ENCODE results near the gene LYZL1.
"Not testable (repeated sequence)": the region's sequence is repeated elsewhere in the genome, so short reads cannot be mapped to it uniquely, and the experiment has no call there.

The LYZL1 gene

GRCh38 chr10:29326299-29326698 is 37.4 kb downstream of the LYZL1 start:
- FAIRE-seq (no peak), DNase-seq (ENCODE audit: insufficient read length) (no peak)
- no peak for TF ChIP-seq POLR2AphosphoS5 (IDR thresholded peaks at IDR 0.05; ENCODE audit: low read depth, low read length)
- TF ChIP-seq TAF1 (IDR thresholded peaks at IDR 0.05; ENCODE audit: borderline replicate concordance, low read depth, low read length) = no peak

- FAIRE-seq = no peak
- DNase-seq (ENCODE audit: insufficient read length) = no peak
- TF ChIP-seq TAF1 (IDR thresholded peaks at IDR 0.05; ENCODE audit: borderline replicate concordance, low read depth, low read length) = no peak
- TF ChIP-seq POLR2A (IDR thresholded peaks at IDR 0.05; ENCODE audit: low read depth, low read length) = no peak
- TF ChIP-seq POLR2AphosphoS5 (IDR thresholded peaks at IDR 0.05; ENCODE audit: low read depth, low read length) = no peak
Observed at GRCh38 chr10:29326886-29327745, 38.2 kb downstream of the LYZL1 start.

- DNase-seq (ENCODE audit: insufficient read length) (no peak), FAIRE-seq (no peak)
- TF ChIP-seq TAF1 (IDR thresholded peaks at IDR 0.05; ENCODE audit: borderline replicate concordance, low read depth, low read length) (no peak), POLR2AphosphoS5 (IDR thresholded peaks at IDR 0.05; ENCODE audit: low read depth, low read length) (no peak), POLR2A (IDR thresholded peaks at IDR 0.05; ENCODE audit: low read depth, low read length) (no peak)
Observed at GRCh38 chr10:29327746-29328102, 38.9 kb downstream of the LYZL1 start.

GRCh38 chr10:29328983-29329382 is 40.1 kb downstream of the LYZL1 start:
- DNase-seq (ENCODE audit: insufficient read length) (no peak), FAIRE-seq (no peak)
- TF ChIP-seq POLR2AphosphoS5 (IDR thresholded peaks at IDR 0.05; ENCODE audit: low read depth, low read length) (no peak), TAF1 (IDR thresholded peaks at IDR 0.05; ENCODE audit: borderline replicate concordance, low read depth, low read length) (no peak), POLR2A (IDR thresholded peaks at IDR 0.05; ENCODE audit: low read depth, low read length) (no peak)

GRCh38 chr10:29329420-29329819 is 40.5 kb downstream of the LYZL1 start:
- DNase-seq (ENCODE audit: insufficient read length) (no peak), FAIRE-seq (no peak)
- TF ChIP-seq POLR2A (IDR thresholded peaks at IDR 0.05; ENCODE audit: low read depth, low read length) = no peak
- no peak for TF ChIP-seq TAF1 (IDR thresholded peaks at IDR 0.05; ENCODE audit: borderline replicate concordance, low read depth, low read length)
- no peak for TF ChIP-seq POLR2AphosphoS5 (IDR thresholded peaks at IDR 0.05; ENCODE audit: low read depth, low read length)

- no peak for TF ChIP-seq POLR2AphosphoS5 (IDR thresholded peaks at IDR 0.05; ENCODE audit: low read depth, low read length)
- no peak for TF ChIP-seq TAF1 (IDR thresholded peaks at IDR 0.05; ENCODE audit: borderline replicate concordance, low read depth, low read length)
- TF ChIP-seq POLR2A (IDR thresholded peaks at IDR 0.05; ENCODE audit: low read depth, low read length) = no peak
- FAIRE-seq = no peak
- no peak for DNase-seq (ENCODE audit: insufficient read length)
Observed at GRCh38 chr10:29332061-29332760, 43.3 kb downstream of the LYZL1 start.

GRCh38 chr10:29332761-29333148 is 43.9 kb downstream of the LYZL1 start:
- FAIRE-seq (no peak), DNase-seq (ENCODE audit: insufficient read length) (no peak)
- TF ChIP-seq POLR2AphosphoS5 (IDR thresholded peaks at IDR 0.05; ENCODE audit: low read depth, low read length) = no peak
- TF ChIP-seq TAF1 (IDR thresholded peaks at IDR 0.05; ENCODE audit: borderline replicate concordance, low read depth, low read length) = no peak
- no peak for TF ChIP-seq POLR2A (IDR thresholded peaks at IDR 0.05; ENCODE audit: low read depth, low read length)

- not testable (repeated sequence) for FAIRE-seq; DNase-seq (ENCODE audit: insufficient read length)
Observed at GRCh38 chr10:29337526-29337925, 48.7 kb downstream of the LYZL1 start.

GRCh38 chr10:29343607-29344038 is 54.8 kb downstream of the LYZL1 start:
- no peak for TF ChIP-seq POLR2AphosphoS5 (IDR thresholded peaks at IDR 0.05; ENCODE audit: low read depth, low read length)
- no peak for TF ChIP-seq POLR2A (IDR thresholded peaks at IDR 0.05; ENCODE audit: low read depth, low read length)
- no peak for TF ChIP-seq TAF1 (IDR thresholded peaks at IDR 0.05; ENCODE audit: borderline replicate concordance, low read depth, low read length)
- no peak for FAIRE-seq
- DNase-seq (ENCODE audit: insufficient read length) = no peak

GRCh38 chr10:29344073-29344820 is 55.4 kb downstream of the LYZL1 start:
- FAIRE-seq (no peak), DNase-seq (ENCODE audit: insufficient read length) (no peak)
- TF ChIP-seq TAF1 (IDR thresholded peaks at IDR 0.05; ENCODE audit: borderline replicate concordance, low read depth, low read length) (no peak), POLR2AphosphoS5 (IDR thresholded peaks at IDR 0.05; ENCODE audit: low read depth, low read length) (no peak), POLR2A (IDR thresholded peaks at IDR 0.05; ENCODE audit: low read depth, low read length) (no peak)

GRCh38 chr10:29345144-29345909 is 56.5 kb downstream of the LYZL1 start:
- FAIRE-seq (no peak), DNase-seq (ENCODE audit: insufficient read length) (no peak)
- TF ChIP-seq POLR2A (IDR thresholded peaks at IDR 0.05; ENCODE audit: low read depth, low read length) (no peak), POLR2AphosphoS5 (IDR thresholded peaks at IDR 0.05; ENCODE audit: low read depth, low read length) (no peak), TAF1 (IDR thresholded peaks at IDR 0.05; ENCODE audit: borderline replicate concordance, low read depth, low read length) (no peak)
